ENCODE measurements around the gene SPATA2L. TPM values are rescaled to one million over a fixed set of nuclear protein-coding genes. Genes with fewer than 3 reads are reported as not detected.
"Not testable (repeated sequence)": the region's sequence is repeated elsewhere in the genome, so short reads cannot be mapped to it uniquely, and the experiment has no call there.

Gene SPATA2L
- polyA plus RNA-seq, 1 experiment = 2.6 TPM

DNA sequence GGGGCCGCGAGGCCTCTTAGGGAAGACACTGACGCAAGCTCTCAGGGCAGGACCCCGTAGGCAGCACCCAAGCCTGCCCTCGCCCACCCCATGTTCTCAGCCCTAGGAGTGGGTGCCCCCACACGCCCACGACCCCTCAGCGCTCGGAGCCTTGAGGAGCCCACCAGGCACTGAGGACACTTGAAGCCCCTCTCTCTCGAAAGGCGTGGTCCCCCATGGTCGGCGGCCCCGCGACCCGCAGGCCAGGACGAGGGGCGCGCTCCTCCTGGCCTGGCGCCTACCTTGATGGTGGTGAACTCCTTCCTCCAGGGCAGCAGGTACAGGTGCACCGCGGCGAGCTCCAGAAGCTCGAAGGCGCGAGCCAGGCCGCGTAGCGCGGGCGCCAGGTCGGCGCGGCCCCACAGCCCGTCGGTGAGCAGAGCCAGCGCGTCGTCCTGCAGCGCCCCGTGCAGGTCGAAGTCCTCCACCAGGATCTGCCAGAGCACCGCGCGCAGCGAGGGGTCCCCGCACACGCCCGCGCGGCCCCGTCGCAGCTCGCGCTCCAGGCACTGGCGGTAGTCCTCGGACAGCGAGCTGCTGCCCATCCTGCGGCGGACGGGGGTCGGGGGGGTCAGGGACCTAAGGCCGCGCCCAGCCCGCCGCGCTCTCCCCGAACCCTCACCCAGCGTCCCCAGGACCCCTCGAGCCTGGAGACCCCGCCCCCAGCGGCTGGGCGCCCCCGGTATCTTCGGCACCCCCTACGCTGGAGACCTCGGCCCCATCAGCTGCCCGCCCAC lies 668 bp downstream of the SPATA2L start:
- DNase-seq (ENCODE audit: low read depth, low spot score) = no peak
- Histone ChIP-seq H3K4me3 (ENCODE audit: low read depth, low read length) (peak overlapping the region; percentile 79), H3K27ac (ENCODE audit: low read depth, low read length) (peak overlapping the region; percentile 68), H3K27me3 (ENCODE audit: control insufficient read depth, insufficient read depth, low read length) (no peaks in the 10 kb centered on the region), H3K9me3 (ENCODE audit: control insufficient read depth, insufficient read depth, low read length) (no peaks in the 10 kb centered on the region)
- POLR2A ChIA-PET = interaction anchor here (0.6 to 1.8 kb wide), 4 partner anchors 8 to 43 kb away, joined by 3 to 19 read pairs (median 4); partner anchors contain the start of genes CDK10, CHMP1A and SPATA33
- CTCF ChIA-PET = interaction anchor here (0.6 to 3.3 kb wide), 15 partner anchors 8 to 210 kb away, joined by 3 to 36 read pairs (median 4); no protein-coding TSS in a partner anchor
- TF ChIP-seq, protein P1, sequence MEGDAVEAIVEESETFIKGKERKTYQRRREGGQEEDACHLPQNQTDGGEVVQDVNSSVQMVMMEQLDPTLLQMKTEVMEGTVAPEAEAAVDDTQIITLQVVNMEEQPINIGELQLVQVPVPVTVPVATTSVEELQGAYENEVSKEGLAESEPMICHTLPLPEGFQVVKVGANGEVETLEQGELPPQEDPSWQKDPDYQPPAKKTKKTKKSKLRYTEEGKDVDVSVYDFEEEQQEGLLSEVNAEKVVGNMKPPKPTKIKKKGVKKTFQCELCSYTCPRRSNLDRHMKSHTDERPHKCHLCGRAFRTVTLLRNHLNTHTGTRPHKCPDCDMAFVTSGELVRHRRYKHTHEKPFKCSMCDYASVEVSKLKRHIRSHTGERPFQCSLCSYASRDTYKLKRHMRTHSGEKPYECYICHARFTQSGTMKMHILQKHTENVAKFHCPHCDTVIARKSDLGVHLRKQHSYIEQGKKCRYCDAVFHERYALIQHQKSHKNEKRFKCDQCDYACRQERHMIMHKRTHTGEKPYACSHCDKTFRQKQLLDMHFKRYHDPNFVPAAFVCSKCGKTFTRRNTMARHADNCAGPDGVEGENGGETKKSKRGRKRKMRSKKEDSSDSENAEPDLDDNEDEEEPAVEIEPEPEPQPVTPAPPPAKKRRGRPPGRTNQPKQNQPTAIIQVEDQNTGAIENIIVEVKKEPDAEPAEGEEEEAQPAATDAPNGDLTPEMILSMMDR (IDR thresholded peaks at IDR 0.05; ENCODE audit: low read depth, low read length) = peak; percentile 19; the same call in 1 of the 2 replicates

- Histone ChIP-seq H3K4me3 (ENCODE audit: low read depth, low read length) (peak overlapping the region; percentile 79), H3K9me3 (ENCODE audit: control insufficient read depth, insufficient read depth, low read length) (no peaks in the 10 kb centered on the region), H3K27me3 (ENCODE audit: control insufficient read depth, insufficient read depth, low read length) (no peaks in the 10 kb centered on the region), H3K27ac (ENCODE audit: low read depth, low read length) (peak overlapping the region; percentile 68)
- ChIA-PET CTCF (interaction anchor here (0.6 to 3.3 kb wide), 14 partner anchors 9 to 210 kb away, joined by 3 to 36 read pairs (median 4); no protein-coding TSS in a partner anchor), POLR2A (interaction anchor here (0.6 to 1.8 kb wide), 5 partner anchors 9 to 43 kb away, joined by 3 to 19 read pairs (median 4); partner anchors contain the start of genes CDK10, CHMP1A and SPATA33)
- DNase-seq (ENCODE audit: low read depth, low spot score) = peak; percentile 94
- TF ChIP-seq, protein P1 (IDR thresholded peaks at IDR 0.05; ENCODE audit: low read depth, low read length) = peak; percentile 76
These were observed 1.3 kb downstream of the SPATA2L start for GRCh38 chr16:89700100-89700648.

- POLR2A ChIA-PET = interaction anchor here (0.6 to 1.8 kb wide), 4 partner anchors 9 to 42 kb away, joined by 3 to 19 read pairs (median 4); partner anchors contain the start of genes CDK10, CHMP1A and SPATA33
- not testable (repeated sequence) for H3K27me3 ChIP-seq (ENCODE audit: control insufficient read depth, insufficient read depth, low read length); H3K9me3 ChIP-seq (ENCODE audit: control insufficient read depth, insufficient read depth, low read length); DNase-seq (ENCODE audit: low read depth, low spot score)
- CTCF ChIA-PET = interaction anchor here (0.6 to 3.3 kb wide), 7 partner anchors 9 to 210 kb away, joined by 3 to 36 read pairs (median 4); no protein-coding TSS in a partner anchor
- peak overlapping the region; percentile 68 for H3K27ac ChIP-seq (ENCODE audit: low read depth, low read length)
- peak overlapping the region; percentile 37 for H3K4me3 ChIP-seq (ENCODE audit: low read depth, low read length)
These were observed 1.8 kb downstream of the SPATA2L start for GRCh38 chr16:89699629-89700099.

DNA sequence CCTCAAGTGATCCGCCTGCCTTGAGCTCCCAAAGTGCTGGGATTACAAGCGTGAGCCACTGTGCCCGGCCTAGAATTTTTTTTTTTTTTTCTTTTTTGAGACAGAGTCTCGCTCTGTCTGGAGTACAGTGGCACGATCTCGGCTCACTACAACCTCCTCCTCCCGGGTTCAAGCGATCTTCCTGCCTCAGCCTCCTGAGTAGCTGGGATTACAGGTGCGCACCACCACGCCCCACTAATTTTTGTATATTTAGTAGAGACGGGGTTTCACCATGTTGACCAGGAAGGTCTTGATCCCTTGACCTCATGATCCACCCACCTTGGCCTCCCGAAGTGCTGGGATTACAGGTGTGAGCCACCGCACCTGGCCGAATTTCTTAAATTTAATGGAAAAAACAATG lies 2.8 kb downstream of the SPATA2L start:
- ChIA-PET CTCF (interaction anchor here (0.7 to 3.3 kb wide), 2 partner anchors 18 to 163 kb away, joined by 4 to 36 read pairs; no protein-coding TSS in a partner anchor), POLR2A (interaction anchor here (0.7 to 1.5 kb wide), 2 partner anchors 12 to 935 kb away, joined by 4 to 9 read pairs; partner anchors contain the start of gene CDK10)
- H3K4me3 ChIP-seq (ENCODE audit: low read depth, low read length); H3K9me3 ChIP-seq (ENCODE audit: control insufficient read depth, insufficient read depth, low read length); H3K27ac ChIP-seq (ENCODE audit: low read depth, low read length); DNase-seq (ENCODE audit: low read depth, low spot score); H3K27me3 ChIP-seq (ENCODE audit: control insufficient read depth, insufficient read depth, low read length): not testable (repeated sequence)

GRCh38 chr16:89697616-89698331 lies 3.7 kb downstream of the SPATA2L start:
- DNase-seq (ENCODE audit: low read depth, low spot score) = no peak
- Histone ChIP-seq H3K9me3 (ENCODE audit: control insufficient read depth, insufficient read depth, low read length) (no peaks in the 10 kb centered on the region), H3K27ac (ENCODE audit: low read depth, low read length) (no peak overlapping the region), H3K4me3 (ENCODE audit: low read depth, low read length) (no peak overlapping the region), H3K27me3 (ENCODE audit: control insufficient read depth, insufficient read depth, low read length) (no peaks in the 10 kb centered on the region)
- ChIA-PET POLR2A (interaction anchor here (1.5 kb wide), 1 partner anchor 11 kb away, joined by 4 read pairs; the partner anchor contains the start of gene CDK10), CTCF (interaction anchor here (0.8 to 3.3 kb wide), 2 partner anchors 44 to 164 kb away, joined by 10 to 36 read pairs; no protein-coding TSS in a partner anchor)
- TF ChIP-seq, protein P1 (IDR thresholded peaks at IDR 0.05; ENCODE audit: low read depth, low read length) = no peak

All from AG04450 (cell line).